Ramos (cell line): ENCODE measurements around the gene STK40.

Experiments
- in situ Hi-C: fragments of 300-500 bp; cut with MboI; formaldehyde crosslinking; loops from one replicate; pipeline ENCODE4 v1.14.3; 2022; ENCODE audit warnings: low sequenced_read_pairs; ENCODE audit not compliant: unreplicated experiment

STK40 gene

DNA sequence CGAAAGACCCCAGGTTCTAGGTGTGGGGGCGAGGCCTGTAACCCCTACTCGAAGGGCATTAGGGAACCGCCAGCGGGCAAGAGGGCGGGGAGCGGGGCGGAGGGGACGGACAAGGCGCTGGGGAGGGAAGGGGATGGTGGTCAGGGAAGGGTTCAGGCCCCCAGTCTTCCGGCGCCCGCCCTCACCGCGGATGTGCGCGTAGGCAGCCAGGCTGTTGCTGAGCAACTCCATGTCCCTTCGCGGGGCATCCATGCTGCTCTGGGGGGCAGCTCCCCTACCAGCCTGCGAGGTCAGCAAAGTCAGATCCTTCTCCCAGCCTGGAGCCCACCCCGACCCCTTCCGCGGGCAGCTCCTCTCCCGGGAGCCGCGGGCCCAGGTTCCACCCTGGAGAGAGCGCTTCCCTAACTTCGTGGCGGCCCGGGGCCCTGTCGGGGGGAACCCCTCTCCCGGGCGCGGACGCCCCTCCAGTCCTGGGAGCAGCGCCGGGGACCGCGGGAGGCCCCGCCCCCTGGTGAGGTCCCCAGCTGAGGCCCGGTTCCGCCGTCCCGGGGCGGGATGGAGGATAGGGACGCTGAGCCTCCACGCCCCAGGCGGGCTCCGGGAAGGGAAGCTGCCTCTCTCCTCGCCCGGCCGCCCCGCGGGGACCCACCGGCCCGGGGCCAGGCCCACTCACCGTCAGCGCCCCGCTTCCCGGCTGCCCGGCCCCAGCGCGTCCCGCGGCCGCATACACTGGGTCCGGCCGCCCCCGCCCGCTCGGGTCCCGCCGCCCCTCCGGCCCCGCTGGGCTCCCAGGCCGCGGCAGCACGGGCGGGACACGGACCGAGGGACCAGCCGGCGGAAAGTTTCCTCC lies 62.7 kb downstream of the STK40 start:
- in situ Hi-C loops: no loop called here

DNA sequence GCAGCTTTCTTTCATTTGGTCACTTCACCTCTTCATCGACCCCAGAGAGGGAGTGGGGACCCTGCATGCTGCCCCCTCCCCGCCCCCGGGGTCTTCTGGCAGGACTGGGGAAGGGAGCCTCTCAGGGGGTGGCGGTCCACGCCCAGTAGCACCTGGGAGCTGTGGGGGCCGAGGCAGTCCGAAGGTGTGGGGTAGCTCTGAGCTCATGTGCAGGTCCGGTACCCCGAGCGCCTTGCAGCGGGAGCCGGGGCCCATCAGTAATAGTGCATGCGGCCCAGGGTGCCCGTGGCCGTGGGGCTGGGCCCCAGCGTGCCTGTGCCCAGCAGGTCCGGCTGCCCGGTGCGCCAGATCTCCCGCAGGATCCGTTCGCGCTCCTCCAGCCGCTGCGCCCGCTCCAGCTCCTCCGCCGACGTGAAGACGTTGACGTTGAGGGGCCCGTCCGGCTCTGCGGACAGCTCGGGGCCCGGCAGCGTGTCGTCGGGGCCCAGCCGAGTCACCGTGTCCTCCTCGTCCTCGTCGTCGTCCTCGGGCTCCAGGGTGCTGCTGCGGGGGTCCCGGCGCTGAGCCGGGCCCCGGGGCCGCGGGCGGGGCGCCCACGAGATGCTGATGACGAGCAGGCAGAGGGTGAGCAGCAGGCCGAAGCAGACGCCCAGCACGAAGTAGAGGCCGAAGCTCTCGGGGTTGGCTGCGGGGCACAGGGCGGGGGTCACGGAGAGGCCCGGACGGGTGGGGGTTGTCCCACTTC lies 63.5 kb downstream of the STK40 start:
- in situ Hi-C loops: no loop called here

DNA sequence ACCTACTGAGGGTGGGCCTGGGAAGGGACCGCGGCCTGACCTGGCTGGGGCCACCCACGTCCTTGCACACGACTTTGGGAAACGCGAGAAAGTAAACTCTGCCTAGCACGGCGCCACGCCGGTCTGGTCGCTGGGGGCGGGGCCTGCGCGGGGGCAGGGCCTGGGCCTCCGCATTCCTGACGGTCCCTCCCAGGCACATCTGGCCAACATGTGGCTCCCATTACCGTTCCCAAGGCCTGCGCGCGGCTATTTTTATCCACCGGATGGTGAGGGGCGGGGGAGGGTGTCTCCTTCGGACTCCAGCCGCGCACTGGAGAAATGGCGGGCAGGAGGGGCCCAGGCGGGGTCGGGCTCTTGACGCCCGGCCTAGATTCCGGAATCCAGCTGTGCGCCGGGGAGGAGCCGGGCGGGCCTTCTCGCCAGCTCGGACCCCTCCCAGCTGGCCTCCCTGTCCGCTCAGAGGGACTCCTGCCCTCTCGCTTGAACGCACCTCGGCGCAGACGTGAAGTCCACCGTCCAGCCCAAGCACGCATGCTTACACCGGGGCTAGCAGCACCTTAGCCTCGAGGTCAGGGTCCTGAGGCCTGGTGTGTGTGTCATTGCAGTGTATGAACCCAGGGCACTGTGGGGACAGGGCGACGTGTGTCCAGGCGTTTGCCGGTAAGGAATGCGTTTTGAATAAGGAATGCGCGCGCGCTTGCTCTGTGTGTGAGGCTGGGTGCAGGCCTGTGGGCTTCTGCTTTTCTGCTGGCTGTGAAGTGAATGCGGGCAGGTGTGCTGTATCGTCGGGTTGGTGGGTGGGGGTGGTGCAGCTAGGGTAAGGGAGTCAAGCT lies 64.4 kb downstream of the STK40 start:
- in situ Hi-C loops: no loop called here

DNA sequence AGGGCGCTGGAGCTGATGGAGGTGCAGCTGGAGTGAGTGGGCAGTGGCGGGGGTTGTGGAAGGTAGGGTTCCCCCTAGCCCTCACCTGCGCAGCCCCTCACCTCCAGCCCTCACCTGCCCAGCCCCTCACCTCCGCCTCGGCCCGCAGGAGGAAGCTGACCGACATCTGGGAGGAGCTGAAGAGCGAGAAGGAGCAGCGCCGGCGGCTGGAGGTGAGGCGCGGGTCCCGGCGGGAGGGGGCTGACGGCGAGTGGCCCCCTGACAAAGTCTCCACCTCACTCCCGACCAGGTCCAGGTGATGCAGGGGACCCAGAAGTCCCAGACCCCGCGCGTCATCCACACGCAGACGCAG lies 65.0 kb downstream of the STK40 start:
- in situ Hi-C loops: no loop called here

DNA sequence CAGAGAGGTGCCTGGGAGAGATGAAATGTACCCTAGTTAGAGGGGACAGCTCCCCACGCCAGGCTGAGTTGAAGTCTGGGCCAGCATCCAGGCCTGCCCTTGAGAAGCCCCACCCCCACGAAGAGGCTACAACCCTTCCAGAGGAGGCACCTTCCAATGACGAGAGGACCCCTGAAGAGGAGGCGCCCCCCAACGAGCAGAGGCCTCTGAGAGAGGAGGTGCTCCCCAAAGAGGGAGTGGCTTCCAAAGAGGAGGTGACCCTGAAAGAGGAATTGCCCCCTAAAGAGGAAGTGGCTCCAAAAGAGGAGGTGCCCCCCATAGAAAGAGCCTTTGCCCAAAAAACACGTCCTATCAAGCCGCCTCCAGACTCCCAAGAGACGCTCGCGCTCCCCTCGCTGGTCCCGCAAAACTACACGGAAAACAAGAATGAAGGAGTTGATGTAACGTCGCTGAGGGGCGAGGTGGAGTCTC lies 65.4 kb downstream of the STK40 start:
- in situ Hi-C loops: no loop called here

DNA sequence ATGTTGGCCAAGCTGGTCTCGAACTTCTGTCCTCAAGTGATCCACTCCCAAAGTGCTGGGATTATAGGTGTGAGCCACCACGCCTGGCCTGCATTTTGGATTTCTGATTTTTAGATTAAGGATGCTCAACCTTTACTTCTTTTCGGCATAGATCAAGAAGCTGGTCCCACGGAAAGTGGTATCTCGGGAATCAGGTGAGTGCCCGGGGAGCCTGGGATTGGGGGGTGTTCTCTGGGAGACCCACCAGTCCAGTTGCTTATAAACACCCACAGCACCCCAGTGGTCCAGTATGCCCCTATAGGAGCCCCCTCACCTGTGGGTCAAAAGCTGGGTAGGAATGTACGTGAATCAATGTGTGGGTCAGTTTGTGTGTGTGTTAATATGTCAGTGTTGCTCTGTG lies 76.3 kb downstream of the STK40 start:
- in situ Hi-C loops: no loop called here

DNA sequence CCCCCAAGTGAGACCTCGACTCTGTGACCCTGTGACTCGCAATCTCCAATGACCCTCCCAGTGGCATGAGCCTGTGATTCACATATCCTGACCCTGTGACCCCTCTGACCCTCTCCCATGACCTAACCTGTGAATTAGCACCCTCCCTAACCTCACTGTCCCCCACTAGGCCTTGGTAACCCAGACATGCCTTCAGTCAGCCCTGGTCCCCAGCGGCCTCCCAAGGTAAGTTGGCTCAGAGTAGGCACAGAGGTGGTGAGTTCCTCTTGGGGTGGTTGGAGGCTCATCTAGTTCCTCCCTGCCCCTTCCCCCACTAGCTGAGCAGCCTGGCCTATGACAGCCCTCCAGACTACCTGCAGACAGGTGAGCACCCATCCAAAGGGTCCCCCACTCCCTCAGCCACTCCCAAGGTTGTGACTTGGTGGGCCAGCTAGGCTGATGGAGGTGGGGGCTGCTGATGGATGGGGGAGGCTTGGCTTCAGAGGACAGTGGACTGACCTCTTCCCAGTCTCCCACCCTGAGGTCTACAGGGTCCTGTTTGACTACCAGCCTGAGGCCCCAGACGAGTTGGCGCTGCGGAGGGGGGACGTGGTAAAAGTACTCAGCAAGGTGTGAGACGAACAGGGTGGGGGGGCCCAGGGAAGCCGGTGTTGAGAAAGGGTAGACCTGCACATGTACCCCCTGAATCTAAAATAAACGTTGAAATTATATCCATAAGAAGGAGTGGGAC lies 78.0 kb downstream of the STK40 start:
- in situ Hi-C loops: no loop called here

DNA sequence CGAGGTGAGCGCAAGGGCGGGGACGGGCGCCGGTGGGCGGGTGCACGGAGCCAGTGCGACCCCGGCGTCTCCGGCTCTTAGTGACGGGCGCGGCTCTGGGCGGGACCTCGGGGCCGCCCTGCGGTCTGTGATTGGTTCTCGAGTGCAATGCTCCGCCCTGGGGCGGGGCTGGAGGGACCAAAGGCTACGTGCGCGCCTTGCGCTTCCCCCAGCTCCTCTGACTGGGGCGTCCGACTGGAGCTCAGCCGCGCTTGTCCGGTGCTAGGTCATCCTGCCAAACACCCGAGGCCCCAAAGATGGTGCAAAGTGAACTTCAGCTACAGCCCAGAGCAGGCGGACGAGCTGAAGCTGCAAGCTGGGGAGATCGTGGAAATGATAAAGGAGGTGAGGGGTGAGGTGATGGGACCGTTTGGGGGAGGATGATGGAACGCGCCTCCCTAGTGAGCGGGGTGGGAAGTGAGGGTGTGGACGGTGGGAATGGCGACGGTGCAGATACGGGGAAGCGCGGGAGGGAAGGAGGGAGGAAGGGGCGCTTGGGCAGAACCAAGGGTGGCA lies 78.7 kb downstream of the STK40 start:
- in situ Hi-C loops: no loop called here

DNA sequence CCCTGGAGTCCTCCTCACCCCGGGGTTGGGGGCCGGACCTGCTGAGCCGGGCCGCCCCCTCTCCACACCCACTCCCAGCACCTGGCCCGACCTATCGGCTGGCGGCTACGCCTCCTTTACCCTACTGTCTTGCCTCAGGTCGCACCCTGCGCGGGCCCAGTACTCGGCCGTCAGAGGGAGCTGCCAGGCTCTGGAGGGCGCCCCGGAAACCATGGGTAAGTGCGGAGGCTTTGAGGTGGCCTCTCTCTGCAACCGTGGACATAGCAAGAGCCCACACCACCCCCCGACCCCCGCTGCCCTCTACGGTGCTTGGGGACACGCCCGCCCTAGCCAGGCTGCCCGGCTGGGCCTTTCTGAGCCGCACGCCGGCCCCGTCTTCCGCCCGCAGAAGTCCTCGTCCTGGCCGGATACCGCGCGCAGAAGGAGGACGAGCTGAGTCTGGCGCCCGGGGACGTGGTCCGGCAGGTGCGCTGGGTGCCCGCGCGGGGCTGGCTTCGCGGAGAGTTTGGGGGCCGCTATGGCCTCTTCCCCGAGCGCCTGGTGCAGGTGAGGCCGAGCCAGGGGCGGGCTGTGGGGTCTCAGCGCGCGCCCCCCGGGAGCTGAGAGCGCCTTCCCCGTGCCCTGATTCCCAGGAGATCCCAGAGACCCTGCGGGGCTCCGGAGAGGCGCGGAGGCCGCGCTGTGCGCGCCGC lies 79.4 kb downstream of the STK40 start, which contains the start of gene SH3D21:
TSS of gene SH3D21 (plus strand) at position 159 of the 692 bp plus-strand sequence. CDS start at position 212, 53 bp downstream.
- in situ Hi-C loops: no loop called here

DNA sequence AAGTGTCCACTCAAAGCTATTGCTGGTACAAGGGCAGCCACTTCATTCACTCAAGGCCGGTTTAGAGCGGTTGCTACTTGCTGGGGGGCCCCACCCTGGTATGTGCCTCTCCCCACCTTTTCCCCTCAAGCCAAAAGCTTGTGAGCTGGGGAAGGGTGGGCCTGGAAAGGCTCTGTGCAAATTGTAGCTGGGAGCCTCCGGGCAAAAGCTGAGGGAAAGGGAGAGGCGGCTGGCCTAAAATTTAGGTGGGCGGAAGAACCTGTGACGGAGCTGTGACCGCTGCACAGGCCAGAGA lies 79.9 kb downstream of the STK40 start:
- in situ Hi-C loops: no loop called here

DNA sequence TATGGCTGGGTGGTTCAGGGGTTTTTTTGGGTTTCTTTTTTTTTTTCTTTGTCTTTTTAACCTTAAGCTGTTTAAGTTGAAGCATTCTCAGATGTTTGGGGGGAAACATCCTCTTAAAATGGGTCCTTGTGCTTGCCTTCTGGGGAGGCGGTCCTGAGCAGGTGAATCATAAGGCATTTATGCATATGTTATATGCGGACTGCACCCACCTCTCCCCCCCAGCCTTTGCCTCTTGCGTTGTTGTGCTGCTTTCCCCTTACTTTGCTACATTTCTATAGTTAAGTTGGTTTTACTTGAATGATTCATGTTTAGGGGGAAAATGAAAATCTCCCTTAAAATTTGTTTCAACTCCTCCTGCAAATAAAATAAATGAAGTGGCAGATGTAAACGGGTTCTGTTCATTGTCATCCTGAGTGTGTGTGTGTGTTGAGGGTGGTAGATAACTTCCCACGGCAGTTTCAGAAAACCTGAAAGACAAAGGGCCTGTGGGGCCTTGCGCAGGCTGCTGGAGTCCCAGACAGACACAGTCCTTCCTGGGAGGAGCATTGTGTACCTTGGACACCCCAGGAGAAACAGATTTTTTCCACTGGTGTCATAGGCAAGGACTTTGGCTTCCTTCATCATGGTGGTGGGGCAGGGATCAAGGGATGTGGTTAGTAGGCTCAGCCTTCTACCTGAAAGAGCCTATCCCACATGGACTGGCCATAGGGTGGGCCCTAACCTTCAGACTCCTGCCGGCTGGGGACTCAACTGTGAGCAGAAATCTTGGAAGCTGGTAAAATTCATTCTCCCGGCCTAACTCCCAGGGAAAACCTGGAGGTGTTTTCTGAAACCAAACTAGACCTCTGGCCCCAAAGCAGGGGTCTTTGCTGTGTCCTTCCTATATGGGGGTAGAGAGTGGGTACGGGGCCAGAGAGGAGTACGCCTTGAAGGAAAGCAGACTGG lies 80.5 kb downstream of the STK40 start:
- in situ Hi-C loops: no loop called here

DNA sequence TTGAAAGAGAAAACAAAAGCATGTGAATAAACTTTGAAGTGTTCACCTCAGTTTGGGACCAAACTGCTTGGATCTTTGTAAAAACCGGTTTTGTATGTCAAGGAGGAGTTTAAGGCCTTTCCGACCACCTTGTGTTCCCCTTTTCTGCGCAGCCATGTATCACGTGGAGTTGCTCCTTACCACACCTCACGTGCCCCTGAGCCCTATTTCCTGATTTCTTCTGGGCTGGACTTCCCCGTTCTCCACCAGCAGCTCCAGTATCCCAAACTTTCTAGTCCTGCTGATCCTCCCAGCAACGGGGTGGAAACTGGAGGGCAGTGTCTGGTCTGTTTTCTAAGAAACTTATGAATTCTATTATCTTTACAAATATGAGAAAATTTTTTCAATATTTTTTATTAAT lies 81.2 kb downstream of the STK40 start:
- in situ Hi-C loops: no loop called here

DNA sequence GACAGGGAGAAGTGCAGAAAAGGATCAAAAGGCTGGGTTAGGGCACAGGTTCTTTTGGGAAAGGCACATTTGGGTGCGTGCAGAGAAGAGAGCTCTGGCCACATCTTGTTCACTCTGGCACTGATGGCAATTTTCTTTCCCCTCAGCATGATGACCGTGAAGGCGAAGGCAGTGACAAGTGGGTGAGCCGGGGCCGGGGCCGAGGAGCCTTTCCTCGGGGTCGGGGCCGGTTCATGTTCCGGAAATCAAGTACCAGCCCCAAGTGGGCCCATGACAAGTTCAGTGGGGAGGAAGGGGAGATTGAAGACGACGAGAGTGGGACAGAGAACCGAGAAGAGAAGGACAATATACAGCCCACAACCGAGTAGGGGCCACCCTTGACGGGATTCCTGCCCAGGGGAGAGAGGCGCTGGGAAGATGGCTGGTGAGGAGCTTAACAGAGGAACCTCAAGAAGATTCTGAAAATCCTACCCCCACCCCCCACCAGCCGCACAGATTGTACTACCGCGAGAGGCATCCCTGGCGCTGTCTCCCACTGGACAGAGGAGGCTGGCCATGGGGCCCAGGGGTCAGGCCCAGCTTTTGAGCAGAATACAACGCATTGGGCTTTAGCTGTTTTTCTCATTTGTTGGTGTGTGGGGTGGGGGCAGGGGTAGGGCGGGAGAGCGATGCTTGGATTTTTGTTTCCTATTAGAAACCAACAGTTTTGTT lies 81.9 kb downstream of the STK40 start:
- in situ Hi-C loops: no loop called here

DNA sequence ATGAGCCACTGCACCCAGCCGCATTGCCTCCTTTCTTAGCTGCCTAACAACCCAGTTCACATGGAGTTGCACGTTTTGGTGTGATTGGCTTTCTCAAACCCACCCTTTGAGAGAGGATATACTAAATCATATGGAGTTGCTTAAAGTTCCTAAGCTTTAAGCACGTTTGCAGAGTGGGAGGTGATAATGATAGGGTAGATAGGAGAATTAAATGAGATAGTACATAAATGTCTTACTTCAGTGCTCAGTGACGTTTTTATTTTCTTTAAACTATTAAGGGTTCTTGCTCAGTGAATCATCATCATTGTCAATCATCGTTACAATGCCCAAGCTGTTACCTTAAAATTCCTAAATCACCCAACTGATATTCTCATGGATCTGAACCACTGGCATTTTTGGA lies 82.5 kb downstream of the STK40 start:
- in situ Hi-C loops: no loop called here

DNA sequence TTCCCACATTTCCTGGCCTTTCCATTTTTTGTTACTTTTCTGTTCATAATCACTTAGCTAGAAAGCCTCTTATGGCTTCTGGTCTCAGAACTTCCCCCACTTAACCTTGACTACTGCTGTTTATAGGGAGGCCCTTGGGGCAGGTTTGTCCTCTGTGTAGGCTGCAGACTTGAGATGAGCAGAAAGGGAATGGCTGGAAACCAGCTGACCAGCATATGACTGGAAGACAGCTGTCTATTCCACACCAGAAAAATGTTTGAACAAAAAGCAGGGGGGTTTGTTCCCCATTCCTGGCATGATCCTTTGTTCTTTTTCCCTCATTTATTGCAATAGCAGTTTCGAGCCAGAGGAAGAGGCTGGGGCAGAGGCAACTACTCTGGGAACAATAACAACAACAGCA lies 84.5 kb downstream of the STK40 start:
- in situ Hi-C loops: no loop called here

DNA sequence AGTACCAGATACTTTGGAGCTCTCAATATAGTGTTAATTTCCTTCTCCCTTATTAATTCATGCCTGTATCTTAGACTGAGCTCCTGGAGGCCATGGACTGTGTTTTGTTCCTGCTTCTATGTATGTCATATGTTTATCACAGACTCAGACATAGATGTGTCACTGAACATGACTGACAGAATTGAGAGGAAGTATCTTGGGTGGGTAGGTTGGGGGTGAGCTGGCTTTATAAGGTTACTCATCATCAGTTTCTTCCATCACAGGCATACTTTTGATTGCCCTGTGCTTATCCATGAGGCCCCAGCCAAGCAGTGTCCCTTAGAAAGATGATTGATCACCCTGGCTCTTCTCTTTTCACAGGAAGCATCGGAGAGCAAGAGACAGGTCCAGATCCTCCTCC lies 85.2 kb downstream of the STK40 start:
- in situ Hi-C loops: no loop called here

DNA sequence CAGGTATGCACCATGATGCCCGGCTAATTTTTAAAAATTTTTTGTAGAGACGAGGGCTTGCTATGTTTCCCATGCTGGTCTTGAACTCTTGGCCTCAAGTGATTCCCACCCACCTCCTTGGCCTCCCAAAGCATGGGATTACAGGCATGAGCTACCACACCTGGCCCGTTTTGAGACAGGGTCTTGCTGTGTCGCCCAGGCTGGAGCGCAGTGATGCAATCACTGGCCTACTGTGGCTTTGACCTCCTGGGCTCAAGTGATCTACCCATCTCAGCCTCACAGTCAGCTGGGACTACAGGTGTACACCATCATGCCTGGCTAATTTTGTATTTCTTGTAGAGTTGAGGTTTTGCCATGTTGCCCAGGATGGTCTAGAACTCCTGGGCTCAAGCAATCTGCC lies 87.1 kb downstream of the STK40 start:
- in situ Hi-C loops: no loop called here

DNA sequence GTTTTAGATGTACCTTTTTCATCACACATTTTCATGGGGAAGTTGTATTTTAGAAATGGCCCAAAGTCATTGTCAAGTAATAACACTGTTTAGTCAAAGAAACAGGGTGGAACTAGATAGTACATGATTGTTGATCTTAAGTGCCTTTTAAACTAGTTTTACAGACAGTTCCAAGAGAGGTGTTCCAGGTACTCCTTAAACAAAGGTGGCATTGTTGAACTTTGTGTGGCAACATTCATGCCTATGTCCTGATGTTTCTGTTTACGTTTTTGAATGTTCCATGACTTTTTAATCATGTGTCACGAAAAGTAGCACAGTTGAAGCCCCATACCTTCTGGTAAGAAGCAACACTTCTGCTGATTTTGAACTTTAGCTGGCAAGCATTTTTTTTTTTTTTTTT lies 88.7 kb downstream of the STK40 start:
- in situ Hi-C loops: no loop called here
